GM18870 (cell line): ENCODE measurements around the gene DCUN1D2.
"Not testable (repeated sequence)": the region's sequence is repeated elsewhere in the genome, so short reads cannot be mapped to it uniquely, and the experiment has no call there.

Source experiments
- ATAC-seq: cut with Tn5 transposase; IDR thresholded peaks from one replicate; pipeline ENCODE4 v1.9.1; 2021; ENCODE audit warnings: moderate library complexity; ENCODE audit not compliant: unreplicated experiment

The DCUN1D2 gene

GRCh38 chr13:113468029-113468428, 22.5 kb downstream of the DCUN1D2 start:
- no peak for ATAC-seq

- no peak for ATAC-seq
These were observed 24.1 kb downstream of the DCUN1D2 start for GRCh38 chr13:113466383-113466782.

- ATAC-seq, result no peak
These were observed 25.2 kb downstream of the DCUN1D2 start for GRCh38 chr13:113465300-113465699.

DNA sequence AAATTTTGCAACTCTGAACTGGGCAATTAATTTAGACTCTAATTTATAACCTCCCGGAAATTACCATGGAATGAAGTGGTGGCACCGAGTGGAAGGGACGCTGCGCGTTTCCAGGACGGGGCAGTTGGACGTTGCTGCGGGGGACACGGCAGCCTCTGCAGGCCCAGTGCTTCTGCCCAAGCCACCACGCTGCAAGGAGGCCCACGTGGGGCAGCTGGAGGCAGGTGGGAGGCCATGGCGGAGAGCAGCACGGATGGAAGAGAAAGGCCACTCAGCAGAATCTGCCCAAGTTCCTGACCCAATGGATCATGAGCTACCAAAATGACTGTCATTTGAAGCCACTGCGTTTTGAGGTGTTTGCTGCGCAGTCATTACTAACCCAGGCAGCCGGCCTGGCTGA, 26.0 kb downstream of the DCUN1D2 start:
- no peak for ATAC-seq

- ATAC-seq, result no peak
These were observed 29.3 kb downstream of the DCUN1D2 start for GRCh38 chr13:113461022-113461751.

DNA sequence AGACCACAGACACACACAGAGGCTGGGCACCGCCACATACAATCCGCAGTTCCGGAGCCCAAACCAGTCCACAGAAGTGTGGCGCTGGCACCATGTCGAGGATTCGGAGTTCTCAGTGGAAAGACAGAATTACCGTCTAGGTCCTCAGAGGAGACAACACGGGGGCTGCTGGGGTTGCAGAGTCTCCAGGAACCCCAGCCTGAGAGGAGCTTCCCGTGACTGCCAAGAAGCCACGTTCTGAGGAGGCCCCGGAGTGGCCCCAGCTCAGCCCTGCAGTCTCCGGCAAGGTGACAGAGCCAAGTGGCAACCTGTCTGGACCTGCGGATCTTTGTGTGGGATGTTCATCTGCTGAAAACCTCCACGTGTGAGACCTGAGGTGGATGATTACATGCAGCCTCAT, 29.9 kb downstream of the DCUN1D2 start:
- no peak for ATAC-seq

- no peak for ATAC-seq
These were observed 30.4 kb downstream of the DCUN1D2 start for GRCh38 chr13:113460064-113460555.

DNA sequence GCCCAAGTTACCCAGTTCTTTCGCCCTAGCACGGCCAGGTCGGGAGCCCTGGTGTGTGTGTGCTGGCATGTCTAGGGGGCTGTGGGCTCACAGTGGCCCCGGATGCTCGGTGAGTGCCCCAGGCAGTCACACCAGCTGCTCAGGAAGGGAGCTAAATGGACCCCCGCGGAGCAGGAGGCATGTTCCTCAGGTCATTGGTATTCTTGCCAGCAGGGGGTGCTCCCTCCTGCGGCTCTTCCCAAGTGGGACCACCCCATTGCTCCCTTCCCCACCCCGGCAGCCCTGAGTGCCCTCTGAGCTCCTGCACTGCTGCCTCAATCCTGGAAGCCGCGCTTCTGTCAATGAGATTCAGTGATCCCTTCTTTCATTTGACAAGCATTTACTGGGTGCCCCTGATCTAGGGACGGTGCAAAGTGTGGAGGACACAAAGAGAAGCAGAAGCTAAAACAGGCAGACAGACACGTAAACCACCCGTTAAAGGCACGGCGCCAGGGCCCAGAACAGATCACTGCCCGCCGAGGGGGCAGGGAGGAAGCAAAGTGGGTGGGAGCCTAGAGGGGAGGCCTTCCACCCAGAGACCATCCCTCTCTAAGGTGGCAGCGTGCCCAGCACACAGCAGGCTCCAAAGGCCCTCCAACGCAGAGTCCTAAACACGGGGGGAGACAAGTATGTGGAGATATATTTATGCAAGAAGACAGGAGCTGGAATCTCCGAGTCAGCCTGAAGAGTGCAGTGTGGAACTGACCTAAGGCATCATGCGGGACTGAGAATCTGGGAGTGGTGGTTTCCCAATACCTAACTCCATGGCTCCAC, 32.1 kb downstream of the DCUN1D2 start:
- no peak for ATAC-seq

DNA sequence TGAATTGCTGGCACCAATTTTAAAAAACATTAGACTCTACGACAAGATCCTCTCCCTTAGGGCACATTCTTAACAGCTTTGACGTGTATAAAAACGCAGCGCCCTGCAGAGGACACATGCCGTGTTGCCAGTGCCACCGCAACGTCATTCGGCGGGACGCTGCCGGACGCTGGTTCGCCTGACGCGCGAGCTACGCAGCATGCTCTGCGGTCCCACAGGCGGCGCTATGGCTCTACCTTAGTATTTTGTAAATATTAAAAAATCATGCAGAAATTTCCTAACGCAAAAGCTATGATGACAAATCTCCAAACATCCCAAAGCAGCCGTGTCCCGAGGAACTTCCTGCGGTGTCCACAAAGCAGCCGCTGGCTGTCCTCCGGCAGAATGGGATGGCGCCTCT, 33.0 kb downstream of the DCUN1D2 start:
- no peak for ATAC-seq

DNA sequence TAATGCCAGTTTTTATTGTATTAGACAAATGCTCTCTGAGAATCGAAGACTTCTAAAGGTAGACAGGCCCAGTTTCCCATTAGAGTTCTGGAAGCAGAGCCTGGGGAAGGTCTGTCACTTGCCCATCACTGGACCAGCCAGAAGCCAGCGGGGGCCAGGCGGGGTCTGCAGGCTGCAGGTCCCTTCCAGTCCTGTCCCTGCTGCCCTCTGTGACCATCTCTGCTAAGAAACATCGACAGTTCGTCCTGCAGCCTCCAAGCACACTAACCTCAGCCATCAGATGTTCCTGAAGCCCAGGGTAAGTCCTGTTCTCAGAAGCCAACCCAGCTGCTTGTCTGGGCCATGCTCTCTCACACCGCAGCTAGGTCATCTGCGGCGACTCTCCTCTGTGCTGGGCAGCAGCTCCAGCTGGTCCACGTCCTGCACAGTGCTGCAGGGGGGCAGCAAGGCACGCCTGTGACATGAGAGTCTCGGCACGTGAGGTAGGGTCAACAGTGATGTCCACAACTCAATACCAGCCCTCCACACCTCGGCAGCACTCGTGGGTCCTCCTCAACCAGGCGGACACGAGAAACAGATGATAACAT, 34.3 kb downstream of the DCUN1D2 start:
- no peak for ATAC-seq

GRCh38 chr13:113455384-113455783, 35.1 kb downstream of the DCUN1D2 start:
- no peak for ATAC-seq

- no peak for ATAC-seq
These were observed 35.6 kb downstream of the DCUN1D2 start for GRCh38 chr13:113454936-113455335.

DNA sequence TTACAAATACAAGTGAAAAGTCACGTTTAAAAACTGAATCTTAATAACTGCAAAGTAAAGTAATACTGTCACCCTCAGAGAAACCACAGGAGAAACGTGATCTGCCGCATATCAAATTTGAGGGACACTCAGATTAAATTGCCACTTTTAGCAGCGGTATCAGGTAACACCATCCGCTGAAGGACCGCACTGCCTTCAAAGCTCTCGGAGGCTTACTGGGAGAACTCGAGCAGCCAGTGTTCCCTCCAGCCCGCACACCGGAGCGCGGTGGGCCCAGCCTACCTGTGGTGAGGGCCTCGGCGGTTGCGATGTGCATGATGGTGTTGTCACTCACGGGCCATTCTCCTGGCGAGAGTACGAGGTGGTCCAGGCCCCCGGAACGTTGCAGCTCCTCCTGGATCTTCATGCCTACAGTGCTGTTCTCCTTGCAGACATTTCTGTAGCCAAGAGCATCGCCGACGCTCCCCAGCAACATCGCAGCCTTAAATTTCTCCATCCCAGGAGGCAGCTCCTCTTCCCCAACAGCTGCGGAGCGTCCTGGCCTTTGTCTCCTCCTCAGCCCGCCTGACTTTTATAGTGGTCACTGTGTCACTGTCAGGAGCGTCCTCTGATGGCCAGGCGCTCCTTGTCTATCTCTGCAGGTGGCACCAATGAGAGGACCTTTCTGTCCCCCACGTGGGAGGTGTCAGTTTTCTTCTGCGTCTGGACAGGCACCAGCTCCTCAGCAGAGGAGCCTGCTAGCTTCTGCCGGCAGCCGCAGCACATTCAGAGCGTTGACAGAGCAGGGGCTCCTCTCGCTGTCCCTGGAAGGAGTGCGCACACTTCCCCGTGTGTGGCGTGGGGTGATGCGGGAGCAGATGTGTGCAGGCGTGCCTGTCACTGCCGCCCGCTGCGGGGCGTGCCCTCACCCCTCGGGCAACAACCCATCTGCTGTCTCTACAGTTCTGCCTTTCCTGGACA, 37.3 kb downstream of the DCUN1D2 start, which contains the start of gene ADPRHL1:
ADPRHL1 (minus strand) TSS at position 547 of the 960 bp plus-strand sequence; CDS start at position 496, 51 bp downstream.
- ATAC-seq, result no peak

- no peak for ATAC-seq
These were observed 38.0 kb downstream of the DCUN1D2 start for GRCh38 chr13:113452466-113452865.

GRCh38 chr13:113451951-113452421, 38.5 kb downstream of the DCUN1D2 start:
- ATAC-seq, result no peak

DNA sequence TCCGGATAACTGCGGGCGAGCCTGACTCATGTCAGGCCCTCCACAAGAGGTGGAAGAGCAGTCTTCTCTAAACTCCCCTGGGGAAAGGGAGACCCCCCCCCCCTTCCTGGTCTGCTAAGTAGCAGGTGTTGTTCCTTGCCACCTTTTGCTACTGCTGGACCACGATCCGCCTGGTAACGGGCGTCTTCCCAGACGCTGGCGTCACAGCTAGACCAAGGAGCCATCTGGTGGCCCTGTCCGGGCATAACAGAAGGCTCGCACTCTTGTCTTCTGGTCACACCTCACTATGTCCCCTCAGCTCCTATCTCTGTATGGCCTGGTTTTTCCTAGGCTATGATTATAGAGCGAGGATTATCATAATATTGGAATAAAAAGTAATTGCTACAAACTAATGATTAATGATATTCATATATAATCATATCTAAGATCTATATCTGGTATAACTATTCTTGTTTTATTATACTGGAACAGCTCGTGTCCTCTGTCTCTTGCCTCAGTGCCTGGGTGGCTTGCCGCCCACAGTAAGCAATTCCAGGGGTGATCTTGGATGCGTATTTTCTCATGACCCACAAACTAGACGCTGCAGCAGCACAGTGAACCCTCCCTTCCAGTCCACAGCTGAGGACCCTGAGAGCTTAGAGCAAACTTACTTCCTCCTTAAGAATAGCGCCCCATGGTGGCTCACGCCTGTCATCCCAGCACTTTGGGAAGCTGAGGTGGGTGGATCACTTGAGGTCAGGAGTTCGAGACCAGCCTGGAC, 39.5 kb downstream of the DCUN1D2 start:
- not testable (repeated sequence) for ATAC-seq

GRCh38 chr13:113450348-113450744, 40.2 kb downstream of the DCUN1D2 start:
- ATAC-seq, result not testable (repeated sequence)

- ATAC-seq, result no peak
These were observed 40.7 kb downstream of the DCUN1D2 start for GRCh38 chr13:113449693-113450347.
